ENCODE data around the gene KRT79.
A peak's percentile ranks its signal among the peaks of the same experiment; 100 is the strongest.
"Not testable (repeated sequence)": the region's sequence is repeated elsewhere in the genome, so short reads cannot be mapped to it uniquely, and the experiment has no call there.

KRT79 gene

DNA sequence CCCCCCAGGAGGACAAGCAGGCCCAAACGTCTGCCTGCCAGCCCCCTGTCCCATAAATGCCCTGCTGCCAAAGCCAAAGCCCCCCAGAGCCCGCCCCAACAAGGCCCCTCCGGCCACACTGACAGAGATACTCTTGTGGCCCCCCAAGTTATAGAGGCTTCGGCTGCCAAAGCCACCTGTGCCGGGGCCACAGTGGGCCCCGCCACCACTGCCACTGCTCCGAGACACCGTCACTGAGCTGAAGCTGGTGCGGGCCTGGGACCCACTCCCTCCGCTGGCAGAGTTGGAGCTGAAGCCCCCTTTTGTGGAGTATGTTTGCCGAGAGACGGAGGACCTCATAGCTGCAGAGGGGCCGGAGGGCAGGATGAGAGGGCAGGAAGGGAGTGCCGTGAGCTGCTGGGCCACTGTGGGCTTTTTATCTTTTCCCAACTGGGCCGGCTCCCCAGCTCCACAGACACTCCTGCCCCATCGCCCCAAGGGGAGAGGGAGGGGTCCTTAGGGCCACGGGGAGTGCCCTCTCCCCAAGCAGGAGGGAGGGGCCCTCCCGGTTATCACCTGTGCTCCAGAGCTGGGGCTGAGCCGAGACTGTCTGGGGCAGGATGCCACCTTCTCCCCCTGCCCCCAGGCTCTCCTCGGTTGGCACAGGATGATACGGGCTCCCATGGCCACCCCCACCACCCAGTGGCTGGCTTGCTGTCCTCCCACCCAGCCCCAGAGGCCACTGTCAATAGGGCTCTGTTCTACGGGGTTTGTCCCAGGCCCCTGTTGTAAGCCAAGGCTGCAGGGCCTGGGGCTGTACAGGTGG, at the start of gene KRT79:
Gene KRT79 (minus strand): TSS at position 390 of the 805 bp plus-strand sequence. CDS start 51 bp downstream, at position 339.
- no peak for DNase-seq

DNA sequence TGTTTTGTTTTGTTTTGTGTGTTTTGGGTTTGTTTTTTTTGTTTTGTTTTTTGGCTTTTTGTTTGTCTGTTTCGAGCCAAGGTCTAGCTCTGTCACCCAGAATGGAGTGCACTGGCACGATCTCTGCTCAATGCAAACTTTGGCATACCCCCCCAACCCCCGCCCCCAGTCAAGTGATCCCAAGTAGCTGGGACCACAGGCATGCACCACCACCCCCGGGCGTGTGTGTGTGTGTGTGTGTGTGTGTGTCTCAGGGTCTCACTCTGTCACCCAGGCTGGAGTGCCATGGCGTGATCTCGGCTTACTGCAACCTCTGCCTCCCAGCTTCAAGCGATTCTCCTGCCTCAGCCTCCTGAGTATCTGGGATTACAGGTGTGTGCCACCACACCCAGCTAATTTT, 46.4 kb upstream of the KRT79 start:
- DNase-seq = not testable (repeated sequence)

DNA sequence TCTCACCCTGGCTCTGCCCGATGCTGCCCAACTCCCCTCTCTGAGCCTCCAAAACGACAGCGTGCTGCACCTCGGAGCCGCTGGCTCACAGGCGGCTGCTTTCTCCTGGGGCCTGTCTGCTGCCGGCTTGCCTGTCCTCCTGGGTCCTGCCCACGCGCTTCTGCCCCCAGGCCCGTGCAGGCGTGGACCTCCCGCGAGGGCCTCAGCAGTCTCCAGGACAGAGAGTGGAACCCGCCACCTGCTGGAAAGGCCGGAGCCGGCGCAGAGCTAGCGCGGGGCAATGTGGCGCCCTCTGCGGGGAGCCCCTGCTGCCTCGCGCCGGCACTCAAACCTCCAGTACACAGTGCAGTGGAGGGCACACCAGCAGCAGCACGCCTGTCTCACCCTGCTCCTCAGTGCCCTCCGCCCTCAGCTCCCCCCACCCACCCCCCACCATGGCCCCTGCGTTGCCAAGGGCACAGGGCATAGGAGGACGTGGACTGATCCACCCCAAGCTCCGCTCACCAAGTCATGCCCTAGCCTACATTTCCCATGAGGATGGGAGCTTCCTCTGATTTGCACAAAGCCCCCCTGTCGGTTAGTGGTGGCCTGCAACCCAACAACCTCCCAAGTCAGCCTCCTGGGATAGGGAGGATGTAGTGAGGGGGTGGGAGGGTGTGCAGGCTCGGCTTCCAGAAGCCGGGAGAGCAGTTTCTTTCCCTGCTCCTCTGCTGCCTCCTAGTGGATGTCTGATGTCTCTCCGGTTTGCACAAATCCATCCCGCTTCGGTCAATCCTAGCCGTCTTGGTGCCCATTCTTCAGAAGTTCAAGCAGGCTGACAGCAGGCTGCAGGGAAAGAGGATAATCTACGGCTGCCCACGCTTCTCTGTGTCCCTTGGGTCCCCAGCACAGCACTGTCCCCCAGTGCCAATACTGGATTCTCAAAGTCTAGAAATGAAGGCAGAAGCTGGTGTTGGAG, 45.6 kb upstream of the KRT79 start:
- DNase-seq = peak; percentile 81

DNA sequence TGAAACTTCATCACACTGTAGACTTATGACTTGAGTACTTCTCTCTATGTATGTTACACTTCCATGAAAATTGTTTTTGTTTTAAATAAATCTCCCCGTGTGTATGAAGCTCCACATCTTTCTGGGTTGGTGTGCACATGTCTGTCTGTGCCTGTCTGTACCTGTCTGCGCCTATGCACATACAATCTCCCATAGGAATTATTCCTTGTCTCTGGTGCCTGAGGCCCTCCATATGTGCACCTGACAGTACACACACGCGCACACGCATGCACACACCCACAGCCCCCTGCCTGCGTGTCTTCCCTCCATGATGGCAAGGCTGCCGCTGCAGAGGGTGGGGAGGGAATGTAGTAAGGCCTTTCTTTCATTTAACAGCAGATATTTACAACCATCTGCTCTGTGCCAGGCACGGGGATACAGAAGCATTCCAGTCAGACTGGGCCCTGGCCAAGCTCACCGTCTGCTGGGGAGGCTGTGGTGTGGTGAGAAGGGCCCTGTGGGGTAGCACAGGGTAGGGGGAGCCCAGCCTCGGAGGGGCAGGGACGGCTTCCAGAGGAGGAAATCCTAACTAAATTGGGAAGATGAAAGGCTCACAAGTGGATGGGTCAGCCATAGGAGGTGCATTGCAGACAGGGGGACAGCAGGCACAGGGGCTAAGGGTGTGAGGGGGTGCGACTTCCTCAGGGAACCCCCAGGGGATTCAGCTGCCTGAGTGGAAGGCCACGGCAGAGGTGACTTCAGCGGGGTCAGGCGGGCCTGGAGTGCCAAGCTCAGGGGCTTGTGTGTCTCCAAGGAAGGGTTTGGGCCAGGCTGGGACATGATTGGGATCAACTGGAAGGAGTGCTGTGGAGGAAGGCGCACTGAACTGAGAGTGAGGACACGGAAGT, 44.6 kb upstream of the KRT79 start:
- DNase-seq = no peak

DNA sequence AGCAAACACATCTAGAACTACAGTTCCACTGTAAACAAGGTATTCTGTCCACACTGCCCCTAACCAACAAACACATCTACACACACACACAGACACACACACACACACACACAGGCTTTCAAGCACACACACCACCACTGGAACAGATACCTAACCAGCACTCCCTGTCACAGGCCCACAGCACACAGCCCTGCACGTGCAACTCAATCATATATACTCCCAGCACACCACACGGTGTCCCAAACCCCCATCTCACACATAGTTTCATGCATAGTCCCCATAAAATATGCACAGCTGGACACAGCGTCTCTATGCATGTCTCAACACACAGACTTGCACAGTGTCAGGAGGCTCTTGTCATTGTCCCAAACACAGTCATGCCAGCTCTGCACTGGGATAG, 43.1 kb upstream of the KRT79 start:
- no peak for DNase-seq

DNA sequence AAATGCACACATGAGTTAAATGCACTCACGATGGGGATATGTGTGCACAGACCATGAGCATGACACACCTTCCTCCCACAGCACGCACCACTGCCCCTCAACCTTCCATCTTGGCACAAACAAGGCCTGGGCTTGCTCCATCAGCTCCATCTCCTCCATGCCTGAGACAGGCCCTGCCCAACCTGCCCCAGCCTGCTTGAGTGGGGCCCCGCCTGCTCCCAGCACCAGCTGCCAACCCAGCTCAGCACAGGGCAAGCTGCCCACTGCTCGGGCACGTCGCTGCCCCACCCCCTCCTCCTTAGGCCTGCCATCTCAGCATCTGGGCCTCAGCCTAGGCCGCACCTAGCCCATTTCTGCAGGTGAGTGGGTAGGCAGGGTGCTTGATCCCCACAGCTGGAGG, 42.3 kb upstream of the KRT79 start:
- no peak for DNase-seq

DNA sequence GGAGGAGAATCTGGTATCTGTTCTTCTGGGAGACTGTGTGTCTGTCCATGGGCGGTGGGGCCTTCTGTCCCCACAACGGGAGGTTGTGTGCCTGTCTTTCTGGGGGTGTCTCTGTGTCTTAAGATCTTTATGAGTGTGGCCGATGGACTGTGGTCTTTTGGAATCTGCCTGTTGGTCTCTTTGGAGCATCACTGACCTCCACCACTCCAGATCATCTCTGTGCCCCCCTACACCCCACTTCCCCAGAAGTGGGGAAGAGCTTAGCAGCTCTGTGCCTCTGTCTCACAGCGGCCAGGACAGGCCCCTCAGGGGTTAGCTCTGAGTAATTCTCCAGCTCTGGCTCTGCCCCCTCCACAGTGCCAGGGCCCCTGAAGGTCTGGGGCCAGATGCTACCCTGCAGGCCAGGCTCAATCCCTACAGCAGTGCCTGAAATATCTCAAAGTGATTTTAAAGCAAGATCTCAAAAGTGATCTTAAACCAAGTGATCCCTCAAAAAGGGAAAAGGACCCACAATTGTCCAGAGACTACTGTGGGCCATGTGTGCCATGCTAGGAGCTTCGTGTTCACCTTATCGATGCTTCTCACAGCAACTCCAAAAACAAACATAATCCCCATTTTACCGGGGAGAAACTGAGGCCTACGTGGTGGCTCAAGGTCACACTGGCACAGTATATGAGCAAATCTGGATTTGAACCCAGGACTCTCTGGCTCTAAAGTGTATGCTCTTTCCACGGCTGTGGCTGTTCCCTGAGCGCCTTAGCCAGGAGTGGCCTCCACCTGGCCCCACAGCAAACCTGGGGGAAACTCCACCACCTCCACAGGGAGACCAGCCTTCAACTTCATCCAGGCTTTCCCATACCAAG, 40.7 kb upstream of the KRT79 start:
- DNase-seq = no peak

DNA sequence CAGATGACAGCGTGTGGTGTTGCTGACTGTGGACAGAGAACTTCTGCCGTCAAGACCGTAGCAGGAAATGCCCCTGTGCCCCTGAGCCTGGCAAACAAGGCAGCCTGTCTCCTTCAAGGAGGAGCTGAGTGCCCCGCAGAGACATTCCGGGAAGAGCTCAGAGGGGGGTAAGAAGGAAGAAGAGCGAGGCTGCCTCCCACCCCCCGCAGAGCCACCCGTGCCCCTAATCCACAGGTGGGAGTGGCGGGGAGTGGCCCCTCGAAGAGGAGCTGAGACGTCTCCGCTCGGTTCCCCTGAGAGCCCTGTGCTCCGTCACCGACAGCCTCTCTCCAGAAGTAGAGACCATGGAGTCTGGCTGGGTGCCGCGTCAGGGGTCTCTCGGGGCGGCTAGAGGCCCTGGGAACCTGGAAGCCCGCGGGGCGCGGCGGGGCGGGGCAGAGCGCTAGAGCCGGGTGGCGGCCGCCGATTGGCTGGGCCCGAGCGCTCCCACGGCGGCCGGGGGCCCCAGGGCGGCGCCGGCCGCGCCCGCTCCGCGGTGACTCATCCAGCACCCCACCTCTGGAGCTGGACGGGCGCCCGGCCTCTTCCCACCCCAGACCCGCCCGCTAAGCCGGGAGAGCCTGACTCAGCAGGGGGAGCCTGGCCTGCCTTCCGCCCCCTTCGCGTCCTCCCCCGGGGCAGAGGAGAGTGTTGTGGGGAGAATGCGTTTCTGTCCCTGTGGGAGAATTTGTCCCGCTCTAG, 39.9 kb upstream of the KRT79 start:
- DNase-seq = peak; percentile 62

DNA sequence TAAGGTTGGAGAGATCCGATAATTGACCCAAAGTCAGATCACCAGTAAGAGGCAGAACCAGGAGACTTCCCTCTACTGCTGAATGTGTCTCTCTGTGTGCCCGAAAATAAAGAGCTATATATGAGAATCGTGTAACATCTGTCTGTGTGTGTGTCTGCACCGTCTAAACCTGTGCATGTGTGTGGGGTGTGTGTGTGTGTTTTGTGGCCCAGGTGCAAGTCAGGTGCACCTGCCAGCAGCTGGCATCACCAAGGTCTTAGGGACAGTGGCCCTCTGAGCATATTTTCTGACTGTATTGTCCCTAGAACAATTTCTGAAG, 39.4 kb upstream of the KRT79 start:
- DNase-seq = no peak

DNA sequence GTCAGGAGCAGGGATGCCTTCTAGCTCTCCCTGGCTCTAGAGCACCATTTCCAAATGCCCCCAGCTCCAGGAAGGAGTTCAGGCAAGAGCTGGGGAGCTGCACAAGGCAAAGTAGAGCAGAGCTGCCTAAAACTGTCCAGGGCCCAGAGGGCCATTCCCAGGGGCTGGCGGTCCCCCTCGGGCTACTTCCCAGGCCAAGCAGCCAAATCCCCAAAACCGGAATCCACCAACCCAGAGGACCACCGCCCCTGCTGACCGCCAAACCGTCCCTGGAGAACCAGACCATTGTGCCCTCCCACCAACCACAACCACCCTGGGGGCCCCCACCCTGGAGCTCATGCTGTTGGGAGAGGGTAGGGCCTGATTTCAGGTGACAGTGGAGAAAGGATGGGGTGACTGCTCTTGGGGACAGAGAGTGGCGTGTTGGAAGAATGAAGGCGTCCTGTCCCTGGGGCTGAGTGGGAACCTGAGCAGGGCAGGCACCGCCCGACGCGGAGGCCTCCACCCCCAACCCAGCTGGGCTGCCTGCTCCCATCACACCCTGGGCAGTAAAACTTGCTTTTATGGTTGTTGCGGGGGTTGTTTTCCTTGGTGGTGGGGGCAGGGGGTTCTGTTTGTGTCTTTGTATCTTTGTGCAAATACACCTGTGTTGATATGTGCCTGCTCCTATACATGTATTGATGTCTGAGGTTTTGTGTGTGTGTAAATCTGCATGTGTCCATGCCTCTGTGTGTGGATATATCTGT, 38.7 kb upstream of the KRT79 start:
- no peak for DNase-seq

DNA sequence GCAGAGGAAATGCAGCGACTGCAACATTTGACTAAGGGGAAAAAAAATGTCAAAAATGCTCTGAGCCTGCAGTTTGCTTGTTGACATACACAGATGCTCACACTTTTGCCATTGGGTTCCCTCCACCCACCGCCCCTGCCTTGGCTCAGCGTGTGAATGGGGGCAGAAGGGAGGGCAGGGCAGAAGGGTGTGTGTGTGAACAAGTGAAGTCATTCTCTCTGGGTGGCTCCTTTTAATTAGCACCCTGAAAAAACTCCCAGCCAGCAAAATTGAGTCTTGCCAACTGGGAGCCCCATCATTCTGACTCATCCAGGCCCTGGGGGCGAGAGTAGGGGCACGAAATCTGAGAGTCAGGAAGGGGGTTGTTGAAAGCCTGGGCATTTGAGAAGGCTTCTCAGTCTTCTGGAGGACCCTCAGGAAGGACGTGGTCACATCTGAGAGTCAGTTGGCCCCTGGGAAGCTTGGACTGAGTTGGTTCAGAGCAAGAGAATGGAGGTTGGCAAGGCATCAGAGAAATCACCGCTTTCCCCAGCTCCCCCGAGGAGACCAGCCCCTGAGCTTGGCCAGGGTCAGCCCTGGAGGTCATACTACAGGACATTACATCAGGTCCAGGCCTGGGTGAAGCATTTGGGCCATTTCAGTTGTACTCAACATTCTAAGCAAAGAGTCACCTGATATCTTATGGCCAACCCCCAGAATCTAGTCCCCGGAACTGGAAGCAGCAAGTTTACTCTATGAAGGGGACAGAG, 37.4 kb upstream of the KRT79 start:
- no peak for DNase-seq

DNA sequence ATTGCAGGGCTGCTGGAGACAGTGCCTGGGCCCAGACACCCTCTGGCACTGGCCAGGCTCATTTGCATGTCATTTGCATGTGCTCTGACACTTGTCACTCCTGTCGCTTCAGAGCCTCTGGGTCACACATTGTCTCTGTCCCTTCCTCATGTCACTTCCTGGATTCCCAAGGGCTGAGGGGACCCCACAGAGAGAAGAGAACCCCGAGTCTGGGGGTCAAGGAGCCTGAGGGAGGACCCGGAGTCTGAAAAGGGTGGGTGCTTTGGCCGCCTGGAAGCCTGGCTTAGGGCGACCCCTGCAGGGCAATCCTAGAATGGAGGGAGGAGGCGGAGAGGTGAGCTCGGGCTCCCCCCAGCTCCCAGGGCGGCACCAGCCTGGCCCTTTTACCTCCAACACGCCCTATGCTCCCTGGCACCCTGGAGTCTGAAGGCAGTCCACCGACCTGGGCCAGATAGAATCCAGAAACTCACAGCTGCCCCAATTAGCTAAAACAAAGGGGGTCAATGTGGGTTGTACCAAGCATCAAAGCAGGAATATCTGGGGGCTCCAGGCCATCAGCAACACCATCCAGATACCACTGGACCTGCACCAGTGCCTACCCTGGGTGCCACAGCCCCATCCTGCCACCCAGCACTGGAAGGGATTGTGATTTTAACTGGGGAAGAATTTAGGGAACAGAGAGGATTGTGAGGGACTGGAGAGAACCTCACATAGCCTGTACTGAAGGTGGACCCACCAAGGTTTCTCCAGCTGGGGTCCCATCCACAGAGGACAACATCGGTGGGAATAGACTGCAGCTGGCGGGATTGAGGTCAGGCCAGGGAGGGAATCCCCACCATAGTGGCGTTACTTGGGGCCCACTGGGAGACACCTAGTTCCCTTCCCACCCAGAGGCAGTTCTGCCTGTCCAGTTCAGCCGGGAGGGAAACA, 36.5 kb upstream of the KRT79 start:
- DNase-seq = peak; percentile 87

DNA sequence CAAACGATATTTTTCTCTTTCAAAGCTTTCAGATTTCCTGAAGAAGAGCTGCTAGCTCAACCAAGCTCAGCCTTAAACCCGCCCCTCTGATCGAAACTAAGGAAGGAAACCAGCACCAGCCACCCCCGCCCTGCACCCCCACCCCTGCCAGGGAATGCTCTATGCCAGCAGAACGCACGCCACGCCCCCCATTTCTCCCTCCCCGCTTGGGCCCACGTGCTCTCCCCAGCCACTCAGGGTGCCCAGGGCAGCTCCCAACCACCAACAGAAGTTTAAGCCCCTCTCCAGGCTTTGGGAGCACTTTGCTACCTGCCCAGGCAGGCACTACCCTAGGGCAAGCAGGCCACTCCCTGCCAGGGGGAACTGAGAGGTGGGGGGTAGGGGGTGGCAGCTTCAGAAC, 33.5 kb upstream of the KRT79 start:
- DNase-seq = peak; percentile 32

DNA sequence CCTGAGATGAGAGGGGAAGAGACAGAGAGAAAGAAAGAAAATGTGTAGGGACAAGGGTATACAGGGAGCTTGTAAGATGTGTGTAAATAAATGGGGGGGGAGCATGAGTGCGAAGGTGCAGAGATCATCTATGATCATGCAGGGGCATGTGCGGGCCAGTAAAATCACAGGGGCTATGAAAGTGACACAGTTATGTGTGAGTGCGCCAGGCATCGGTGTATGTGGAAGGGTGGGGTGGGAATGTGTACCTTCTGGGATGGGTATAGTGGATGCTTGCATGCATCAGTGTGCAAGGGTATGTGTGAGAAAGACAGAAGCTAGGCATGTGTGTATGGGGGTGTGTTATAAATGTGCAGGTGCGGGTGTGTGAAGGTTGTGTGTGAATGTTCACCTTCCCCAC, 33.0 kb upstream of the KRT79 start:
- DNase-seq = no peak

DNA sequence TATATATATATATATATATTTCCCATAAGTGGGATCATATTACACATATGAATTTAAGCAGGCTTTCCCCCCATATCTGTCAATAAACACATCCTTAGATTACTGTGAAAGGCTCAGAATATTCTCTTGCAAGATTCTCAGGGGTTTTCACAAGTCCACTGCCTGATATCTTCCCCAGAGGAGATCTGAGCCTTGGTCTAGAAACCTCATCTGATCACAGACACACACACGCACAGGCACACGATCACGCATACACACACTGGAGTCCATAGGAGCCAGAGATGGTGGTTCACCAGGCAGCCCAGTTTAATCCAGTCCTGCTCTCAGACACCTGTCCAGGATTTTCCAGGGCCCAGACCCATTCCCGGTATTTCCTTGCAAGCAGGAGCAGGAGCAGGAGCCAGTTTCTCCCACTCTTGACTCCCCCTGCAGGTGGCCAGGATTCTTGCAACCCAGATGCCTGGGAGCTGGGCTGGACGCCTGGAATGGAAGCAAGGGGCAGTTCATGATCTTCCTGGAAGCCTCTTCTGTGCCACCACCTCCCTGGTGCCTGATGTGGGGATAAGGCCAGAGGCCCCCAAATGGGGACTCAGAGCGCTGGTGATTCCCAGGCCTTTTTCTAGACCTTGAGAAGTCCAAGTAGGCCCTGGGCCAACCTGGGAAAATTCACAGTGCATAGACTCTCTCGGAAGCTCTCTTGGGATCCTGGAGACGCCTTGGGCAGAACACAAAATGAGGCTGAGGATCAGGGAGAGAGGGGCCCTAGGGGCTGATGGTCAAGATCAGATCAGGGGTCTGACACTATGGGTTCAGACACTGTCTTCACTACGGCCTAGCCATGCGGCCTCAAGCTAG, 31.2 kb upstream of the KRT79 start:
- peak; percentile 38 for DNase-seq

DNA sequence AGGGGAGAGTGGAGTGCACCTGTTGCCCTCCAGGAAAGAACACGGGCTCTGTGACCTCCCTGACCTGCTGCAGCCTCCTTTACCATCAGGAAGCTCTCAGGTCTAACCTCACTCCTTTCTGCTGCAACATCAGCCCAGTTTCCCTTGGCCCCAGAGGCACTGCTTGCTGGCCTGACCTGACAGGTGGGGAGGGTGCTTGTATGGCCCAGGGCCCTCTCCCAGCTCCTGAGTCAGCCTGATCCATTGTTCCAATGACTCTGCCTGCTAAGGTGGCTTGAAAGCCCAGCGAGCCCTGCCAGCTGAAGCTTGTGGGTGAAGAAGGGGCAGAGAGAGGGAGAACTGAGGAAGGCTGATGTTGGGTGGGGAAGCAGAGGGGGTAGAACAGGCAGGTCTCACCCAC, 27.9 kb upstream of the KRT79 start:
- DNase-seq = no peak

DNA sequence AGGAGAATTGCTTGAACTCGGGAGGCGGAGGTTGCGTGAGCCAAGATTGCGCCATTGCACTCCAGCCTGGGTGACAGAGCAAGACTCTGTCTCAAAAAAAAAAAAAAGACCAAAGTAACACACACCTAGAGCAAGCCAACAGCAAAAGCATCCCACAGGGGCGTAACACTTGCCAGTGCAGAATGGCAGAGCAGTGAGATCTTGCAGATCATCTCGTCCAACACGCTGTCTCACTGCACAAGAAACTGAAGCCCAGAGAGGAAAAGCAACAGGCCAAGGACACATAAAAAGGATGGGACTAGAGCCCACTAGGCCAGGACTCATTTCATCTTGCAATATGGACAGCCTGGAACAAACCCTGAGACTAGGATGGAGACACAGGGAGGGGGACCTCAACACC, 27.4 kb upstream of the KRT79 start:
- DNase-seq = no peak
